Trophoblast cell (in vitro differentiated cells and primary cell): ENCODE results near the gene SVEP1.
"Not testable (repeated sequence)": the region's sequence is repeated elsewhere in the genome, so short reads cannot be mapped to it uniquely, and the experiment has no call there.

ENCODE experiments used
- DNase-seq, 2 donors: peaks; one replicate each; pipeline ENCODE4 v3.0.0-alpha.2; 2016
- H2AFZ ChIP-seq: 2 replicates; pipeline ENCODE4 v1.6.1; 2013; ENCODE audit warnings: low read length, moderate library complexity, mild to moderate bottlenecking; ENCODE audit not compliant: insufficient read depth, poor library complexity
- H2AK5ac ChIP-seq: 2 replicates; pipeline ENCODE4 v1.6.1; 2013; ENCODE audit warnings: mild to moderate bottlenecking, low read length
- H2BK120ac ChIP-seq: 2 replicates; pipeline ENCODE4 v1.6.1; 2013; ENCODE audit warnings: low read length, mild to moderate bottlenecking, moderate library complexity; ENCODE audit not compliant: insufficient read depth, poor library complexity
- H2BK12ac ChIP-seq: 2 replicates; pipeline ENCODE4 v1.6.1; 2013; ENCODE audit warnings: mild to moderate bottlenecking, low read length, moderate library complexity
- H2BK5ac ChIP-seq: 2 replicates; pipeline ENCODE4 v1.6.1; 2013; ENCODE audit warnings: low read length, low read depth, moderate library complexity, mild to moderate bottlenecking; ENCODE audit not compliant: poor library complexity
- H3K14ac ChIP-seq: 2 replicates; pipeline ENCODE4 v1.6.1; 2013; ENCODE audit warnings: mild to moderate bottlenecking, low read length
- H3K18ac ChIP-seq: 2 replicates; pipeline ENCODE4 v1.6.1; 2013; ENCODE audit warnings: mild to moderate bottlenecking, low read length
- H3K23ac ChIP-seq: 2 replicates; pipeline ENCODE4 v1.6.1; 2013; ENCODE audit warnings: low read length
- H3K27ac ChIP-seq: 2 replicates; pipeline ENCODE4 v1.5.1; 2013; ENCODE audit warnings: low read depth, mild to moderate bottlenecking, inconsistent platforms, low read length, moderate library complexity
- H3K27me3 ChIP-seq: 2 replicates; pipeline ENCODE4 v1.6.1; 2013; ENCODE audit warnings: inconsistent platforms, mild to moderate bottlenecking, low read length, moderate library complexity; ENCODE audit not compliant: insufficient read depth
- H3K36me3 ChIP-seq, 2 experiments: 1 replicate in 1 of 2; 2 replicates in 1 of 2; pipeline ENCODE4 v1.6.1; 2013; ENCODE audit warnings: low read length in 2 of 2, mild to moderate bottlenecking in 2 of 2, moderate library complexity in 1 of 2; ENCODE audit not compliant: insufficient read depth in 2 of 2, control insufficient read depth in 1 of 2
- H3K4ac ChIP-seq: 2 replicates; pipeline ENCODE4 v1.6.1; 2013; ENCODE audit warnings: low read depth, mild to moderate bottlenecking, low read length, moderate library complexity
- H3K4me1 ChIP-seq, 2 experiments: 1 replicate in 1 of 2; 2 replicates in 1 of 2; pipeline ENCODE4 v1.6.1; 2013; ENCODE audit warnings: low read length in 2 of 2, mild to moderate bottlenecking in 2 of 2, moderate library complexity in 1 of 2; ENCODE audit not compliant: insufficient read depth in 2 of 2, control insufficient read depth in 1 of 2
- H3K4me2 ChIP-seq: 2 replicates; pipeline ENCODE4 v1.6.1; 2013; ENCODE audit warnings: inconsistent platforms, mild to moderate bottlenecking, low read length, moderate library complexity
- H3K4me3 ChIP-seq: 2 replicates; pipeline ENCODE4 v1.5.1; 2013; ENCODE audit warnings: mild to moderate bottlenecking, low read depth, low read length, inconsistent platforms
- H3K79me1 ChIP-seq: one replicate; pipeline ENCODE4 v1.6.1; 2013; ENCODE audit warnings: low read length
- H3K79me2 ChIP-seq: 2 replicates; pipeline ENCODE4 v1.6.1; 2013; ENCODE audit warnings: low read length, mild to moderate bottlenecking; ENCODE audit not compliant: control insufficient read depth, insufficient read depth, poor library complexity
- H3K9ac ChIP-seq: 2 replicates; pipeline ENCODE4 v1.6.1; 2013; ENCODE audit warnings: mild to moderate bottlenecking, low read length
- H3K9me3 ChIP-seq: 2 replicates; pipeline ENCODE4 v1.6.1; 2013; ENCODE audit warnings: low read depth, mild to moderate bottlenecking, control low read depth, inconsistent platforms, low read length; ENCODE audit not compliant: insufficient read depth
- H4K12ac ChIP-seq: 2 replicates; pipeline ENCODE4 v1.6.1; 2013; ENCODE audit warnings: low read depth, mild to moderate bottlenecking, low read length, moderate library complexity
- H4K8ac ChIP-seq: 2 replicates; pipeline ENCODE4 v1.6.1; 2013; ENCODE audit warnings: low read depth, mild to moderate bottlenecking, low read length, moderate library complexity
- H4K91ac ChIP-seq: one replicate; pipeline ENCODE4 v1.6.1; 2013; ENCODE audit warnings: low read depth, mild to moderate bottlenecking, low read length, moderate library complexity
- WGBS: extraction: QIAGEN DNeasy Blood & Tissue Kit; methylation state at CpG from one replicate; pipeline ENCODE4 v1.1.7; 2013; ENCODE audit warnings: missing lambda C conversion rate; ENCODE audit not compliant: insufficient read length, insufficient coverage; ENCODE audit errors: extremely low coverage; 5-methylcytosine and 5-hydroxymethylcytosine counted together

Gene SVEP1

GRCh38 chr9:110531776-110532175, 47.8 kb downstream of the SVEP1 start:
- Histone ChIP-seq H3K79me1 (no peaks in the 10 kb centered on the region), H4K91ac (no peak overlapping the region), H2BK12ac (no peak overlapping the region), H3K36me3 (no peaks in the 10 kb centered on the region), H3K23ac (no peak overlapping the region), H3K4me3 (no peak overlapping the region), H4K8ac (no peak overlapping the region), H3K4me2 (no peak overlapping the region), H3K4ac (no peak overlapping the region), H2AFZ (no peak overlapping the region), H3K27ac (no peak overlapping the region), H3K27me3 (no peaks in the 10 kb centered on the region), H3K79me2 (no peaks in the 10 kb centered on the region), H2AK5ac (no peak overlapping the region), H2BK120ac (no peak overlapping the region), H4K12ac (no peak overlapping the region), H3K9me3 (no peaks in the 10 kb centered on the region), H3K18ac (no peak overlapping the region), H2BK5ac (no peak overlapping the region), H3K4me1 (no peaks in the 10 kb centered on the region), H3K14ac (no peak overlapping the region), H3K9ac (no peak overlapping the region)
- DNase-seq = no peak

GRCh38 chr9:110531241-110531640, 48.3 kb downstream of the SVEP1 start:
- not testable (repeated sequence) for H3K27me3 ChIP-seq, H3K9ac ChIP-seq, H3K36me3 ChIP-seq, H4K8ac ChIP-seq, H3K23ac ChIP-seq, H3K4me2 ChIP-seq, H3K79me2 ChIP-seq, DNase-seq, H3K18ac ChIP-seq, H2AFZ ChIP-seq, H4K12ac ChIP-seq, H3K14ac ChIP-seq, H3K9me3 ChIP-seq, H2BK120ac ChIP-seq, H2BK12ac ChIP-seq, H4K91ac ChIP-seq, H3K4me3 ChIP-seq, H3K27ac ChIP-seq, H2AK5ac ChIP-seq, H3K79me1 ChIP-seq, H2BK5ac ChIP-seq, H3K4ac ChIP-seq, H3K4me1 ChIP-seq
- WGBS = no CpG with 5 or more reads among the region's 1 CpG

GRCh38 chr9:110528645-110529044, 50.9 kb downstream of the SVEP1 start:
- DNase-seq = no peak
- no peak overlapping the region for H3K23ac ChIP-seq
- H3K9me3 ChIP-seq = no peaks in the 10 kb centered on the region
- H3K79me2 ChIP-seq = no peaks in the 10 kb centered on the region
- no peak overlapping the region for H3K4ac ChIP-seq
- H3K4me3 ChIP-seq = no peak overlapping the region
- no peak overlapping the region for H3K4me2 ChIP-seq
- no peak overlapping the region for H3K9ac ChIP-seq
- H3K79me1 ChIP-seq = no peaks in the 10 kb centered on the region
- no peak overlapping the region for H2BK5ac ChIP-seq
- H2AFZ ChIP-seq = no peak overlapping the region
- no peaks in the 10 kb centered on the region for H3K4me1 ChIP-seq
- H2AK5ac ChIP-seq = no peak overlapping the region
- H2BK120ac ChIP-seq = no peak overlapping the region
- H2BK12ac ChIP-seq = no peak overlapping the region
- H4K91ac ChIP-seq = no peak overlapping the region
- no peak overlapping the region for H3K27ac ChIP-seq
- no peak overlapping the region for H3K18ac ChIP-seq
- no peaks in the 10 kb centered on the region for H3K36me3 ChIP-seq
- no peak overlapping the region for H4K12ac ChIP-seq
- no peaks in the 10 kb centered on the region for H3K27me3 ChIP-seq
- H3K14ac ChIP-seq = no peak overlapping the region
- H4K8ac ChIP-seq = no peak overlapping the region

- no peak overlapping the region for H2BK120ac ChIP-seq
- H2BK5ac ChIP-seq = no peak overlapping the region
- H3K18ac ChIP-seq = no peak overlapping the region
- H3K4me3 ChIP-seq = no peak overlapping the region
- no peak overlapping the region for H4K8ac ChIP-seq
- no peak overlapping the region for H4K91ac ChIP-seq
- H3K4me2 ChIP-seq = no peak overlapping the region
- H3K14ac ChIP-seq = no peak overlapping the region
- H3K79me2 ChIP-seq = no peaks in the 10 kb centered on the region
- DNase-seq = no peak
- H3K23ac ChIP-seq = no peak overlapping the region
- H3K9me3 ChIP-seq = no peaks in the 10 kb centered on the region
- no peak overlapping the region for H2AFZ ChIP-seq
- H3K27ac ChIP-seq = no peak overlapping the region
- H3K79me1 ChIP-seq = no peaks in the 10 kb centered on the region
- H4K12ac ChIP-seq = no peak overlapping the region
- H3K4ac ChIP-seq = no peak overlapping the region
- no peak overlapping the region for H3K9ac ChIP-seq
- no peaks in the 10 kb centered on the region for H3K27me3 ChIP-seq
- H2AK5ac ChIP-seq = no peak overlapping the region
- H3K4me1 ChIP-seq = no peaks in the 10 kb centered on the region
- no CpG with 5 or more reads among the region's 1 CpG for WGBS
- H2BK12ac ChIP-seq = no peak overlapping the region
- H3K36me3 ChIP-seq = no peaks in the 10 kb centered on the region
Observed at GRCh38 chr9:110526426-110526825, 53.1 kb downstream of the SVEP1 start.

- H3K4me2 ChIP-seq = no peak overlapping the region
- no peaks in the 10 kb centered on the region for H3K4me1 ChIP-seq
- no peaks in the 10 kb centered on the region for H3K9me3 ChIP-seq
- H3K4me3 ChIP-seq = no peak overlapping the region
- H4K8ac ChIP-seq = no peak overlapping the region
- no peak overlapping the region for H2AFZ ChIP-seq
- H3K27me3 ChIP-seq = no peaks in the 10 kb centered on the region
- H2BK12ac ChIP-seq = no peak overlapping the region
- H3K9ac ChIP-seq = no peak overlapping the region
- no peak overlapping the region for H4K12ac ChIP-seq
- DNase-seq = no peak
- no peaks in the 10 kb centered on the region for H3K79me1 ChIP-seq
- H3K18ac ChIP-seq = no peak overlapping the region
- H3K23ac ChIP-seq = no peak overlapping the region
- H2BK5ac ChIP-seq = no peak overlapping the region
- H3K14ac ChIP-seq = no peak overlapping the region
- no peak overlapping the region for H3K27ac ChIP-seq
- no peaks in the 10 kb centered on the region for H3K36me3 ChIP-seq
- H3K4ac ChIP-seq = no peak overlapping the region
- no CpG with 5 or more reads among the region's 2 CpGs for WGBS
- H2BK120ac ChIP-seq = no peak overlapping the region
- no peak overlapping the region for H2AK5ac ChIP-seq
- no peak overlapping the region for H4K91ac ChIP-seq
- H3K79me2 ChIP-seq = no peaks in the 10 kb centered on the region
Observed at GRCh38 chr9:110521206-110521605, 58.3 kb downstream of the SVEP1 start.
